Thymus (tissue), 11 donors: ENCODE data around the gene HMX1. TPM values are rescaled to one million over a fixed set of nuclear protein-coding genes. Genes with fewer than 3 reads are reported as not detected.

Experiments used
- DNase-seq, 9 donors: peaks; one replicate each; pipeline ENCODE4 v3.0.0-alpha.2; 2013; ENCODE audit warnings: low spot score in 9 of 9, low read depth in 6 of 9, missing footprints in 1 of 9
- H3K27ac ChIP-seq, 2 donors: one replicate each; pipeline ENCODE4 v1.5.1; 2013; ENCODE audit warnings: control low read depth in 1 of 2, low read depth in 1 of 2, low read length in 1 of 2, mild to moderate bottlenecking in 1 of 2, moderate library complexity in 1 of 2
- H3K27me3 ChIP-seq, 2 donors: one replicate each; pipeline ENCODE4 v1.5.1; 2013; ENCODE audit warnings: low read length in 1 of 2; ENCODE audit not compliant: control insufficient read depth in 2 of 2, insufficient read depth in 1 of 2
- H3K36me3 ChIP-seq, 2 donors: one replicate each; pipeline ENCODE4 v1.5.1; 2013; ENCODE audit warnings: low read length in 1 of 2, mild to moderate bottlenecking in 1 of 2, moderate library complexity in 1 of 2; ENCODE audit not compliant: control insufficient read depth in 2 of 2, insufficient read depth in 2 of 2
- H3K4me1 ChIP-seq, 2 donors: one replicate each; pipeline ENCODE4 v1.5.1; 2013; ENCODE audit warnings: low read length in 2 of 2; ENCODE audit not compliant: control insufficient read depth in 2 of 2, insufficient read depth in 2 of 2
- H3K4me3 ChIP-seq, 2 donors: one replicate each; pipeline ENCODE4 v1.5.1; 2013; ENCODE audit warnings: low read length in 2 of 2, control low read depth in 1 of 2, mild to moderate bottlenecking in 1 of 2
- H3K9me3 ChIP-seq, 2 donors: one replicate each; pipeline ENCODE4 v1.5.1; 2013; ENCODE audit warnings: low read length in 1 of 2, mild to moderate bottlenecking in 1 of 2; ENCODE audit not compliant: control insufficient read depth in 2 of 2, insufficient read depth in 1 of 2
- WGBS: extraction: QIAGEN DNeasy Blood & Tissue Kit; methylation state at CpG from one replicate; pipeline ENCODE4 v1.1.7; 2013; 5-methylcytosine and 5-hydroxymethylcytosine counted together
- polyA plus RNA-seq: library from polyadenylated mRNA; stranded (reverse); fragments of 200-250 nt; gene quantifications from one replicate; pipeline ENCODE4 v1.2.3, GENCODE V29; 2013
- total RNA-seq: library from RNA; stranded (reverse); fragments of 120-200 nt; gene quantifications from one replicate; pipeline ENCODE4 v1.2.4, GENCODE V29; 2013
- donor health status: healthy.

Gene HMX1
- total and polyA plus RNA-seq, 2 donors: 0.05 TPM; not detected in 1

DNA sequence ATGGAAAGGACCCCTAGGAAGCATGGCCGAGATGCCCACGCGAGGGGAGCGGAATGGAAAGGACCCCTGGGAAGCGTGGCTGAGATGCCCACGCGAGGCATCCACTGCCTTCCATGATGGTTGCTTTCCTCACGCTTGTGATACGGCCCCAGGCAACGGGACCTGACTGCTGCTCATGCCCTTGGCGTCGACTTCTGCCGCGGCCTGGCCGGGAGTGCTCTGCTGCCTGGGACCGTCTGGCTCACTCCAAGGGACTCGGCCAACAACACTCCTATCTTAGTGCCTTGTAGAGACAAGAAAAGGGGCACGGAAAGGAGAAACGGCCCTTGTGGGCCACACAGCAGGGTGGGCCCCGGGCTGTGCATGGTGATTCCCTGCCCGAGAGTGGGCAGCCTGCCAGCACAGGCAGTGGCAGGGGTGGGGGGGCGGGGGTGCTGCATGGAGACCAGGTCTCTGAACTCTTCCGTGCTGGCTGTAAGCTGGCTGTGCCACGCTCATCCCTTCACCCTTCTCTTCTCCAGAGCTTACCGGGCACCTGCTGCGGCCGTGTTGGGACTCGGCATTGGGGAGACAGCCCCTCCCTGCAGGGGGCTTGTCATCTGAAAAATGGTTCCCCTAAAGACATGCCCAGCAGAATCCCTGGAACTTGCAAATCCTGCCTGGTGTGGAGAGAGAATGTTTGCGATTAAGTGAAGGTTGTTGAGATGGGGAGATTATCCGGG lies 38.6 kb upstream of the HMX1 start:
- H3K27me3 ChIP-seq: peaks cover 0 to 17% of the 10 kb centered on the region in 2 donors
- 83% methylated on average over 30 of the region's 30 CpGs for WGBS

DNA sequence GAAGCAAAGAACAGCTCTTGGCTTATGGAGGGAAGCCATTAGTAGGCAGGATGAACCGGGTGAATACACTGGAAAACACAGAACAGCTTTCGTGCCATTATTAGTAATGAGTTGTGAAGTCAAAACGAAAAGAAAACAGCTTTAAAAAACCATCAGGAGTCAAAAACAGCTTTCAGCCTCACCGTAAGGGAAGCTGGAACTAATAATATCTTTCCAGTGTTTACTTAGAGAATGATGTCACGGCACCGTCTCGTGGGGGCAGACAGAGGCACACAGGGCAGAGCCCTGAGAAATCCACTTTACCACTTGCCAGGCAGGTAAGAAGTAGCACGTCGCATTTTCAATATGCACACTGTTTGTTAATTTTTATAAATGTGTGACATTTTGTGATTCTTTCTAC lies 37.9 kb upstream of the HMX1 start:
- DNase-seq: no peak
- no peaks in the 10 kb centered on the region for H3K36me3 ChIP-seq
- no peaks in the 10 kb centered on the region for H3K4me1 ChIP-seq
- 48% methylated on average over 9 of the region's 9 CpGs for WGBS
- H3K9me3 ChIP-seq: no peaks in the 10 kb centered on the region
- no peak overlapping the region for H3K27ac ChIP-seq
- H3K27me3 ChIP-seq: peaks cover 0 to 17% of the 10 kb centered on the region in 2 donors
- H3K4me3 ChIP-seq: no peak overlapping the region

More for the DNA sequence above, 38.6 kb upstream of the HMX1 start:
- Histone ChIP-seq H3K9me3 (no peaks in the 10 kb centered on the region), H3K36me3 (no peaks in the 10 kb centered on the region), H3K4me3 (no peak overlapping the region), H3K27ac (no peak overlapping the region), H3K4me1 (no peaks in the 10 kb centered on the region)
- DNase-seq: no peak

DNA sequence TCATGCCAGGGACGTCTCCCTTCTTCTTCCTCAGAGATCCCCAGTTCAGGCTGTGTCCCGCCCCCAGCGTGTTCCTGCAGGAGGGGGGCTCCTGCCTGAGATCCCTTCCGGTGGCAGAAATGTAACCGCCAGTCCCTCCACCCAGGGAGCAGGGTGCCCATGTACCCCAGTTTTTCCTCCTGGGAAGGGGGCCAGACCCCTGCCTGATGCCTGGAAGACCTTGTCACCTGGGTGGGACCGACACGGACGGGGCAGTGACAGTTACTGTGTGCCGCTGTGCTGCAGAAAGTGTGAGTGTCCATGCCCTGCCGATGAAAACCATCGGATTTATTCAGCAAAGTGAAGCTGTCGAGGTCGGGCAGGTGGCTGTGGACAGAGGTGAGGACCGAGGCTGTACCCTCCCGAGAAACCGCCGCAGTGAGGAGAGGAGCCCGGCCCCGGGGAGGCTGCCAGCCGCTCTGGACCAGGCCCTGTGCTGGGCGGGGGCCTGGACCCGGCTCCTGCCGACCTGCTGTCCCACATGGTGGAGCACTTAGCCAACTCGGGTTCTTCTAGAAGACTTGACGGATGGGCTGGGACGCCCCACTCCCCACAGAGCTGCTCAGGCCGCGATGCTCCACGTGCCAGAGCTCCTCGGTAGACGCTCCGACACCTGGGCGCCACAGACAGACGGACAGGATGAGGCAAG lies 36.7 kb upstream of the HMX1 start:
- H3K27ac ChIP-seq: no peak overlapping the region
- no peak overlapping the region for H3K4me3 ChIP-seq
- H3K4me1 ChIP-seq: no peaks in the 10 kb centered on the region
- H3K36me3 ChIP-seq: no peaks in the 10 kb centered on the region
- no peak for DNase-seq
- 81% methylated on average over 34 of the region's 34 CpGs for WGBS
- no peaks in the 10 kb centered on the region for H3K9me3 ChIP-seq
- H3K27me3 ChIP-seq: peaks cover 0 to 17% of the 10 kb centered on the region in 2 donors

DNA sequence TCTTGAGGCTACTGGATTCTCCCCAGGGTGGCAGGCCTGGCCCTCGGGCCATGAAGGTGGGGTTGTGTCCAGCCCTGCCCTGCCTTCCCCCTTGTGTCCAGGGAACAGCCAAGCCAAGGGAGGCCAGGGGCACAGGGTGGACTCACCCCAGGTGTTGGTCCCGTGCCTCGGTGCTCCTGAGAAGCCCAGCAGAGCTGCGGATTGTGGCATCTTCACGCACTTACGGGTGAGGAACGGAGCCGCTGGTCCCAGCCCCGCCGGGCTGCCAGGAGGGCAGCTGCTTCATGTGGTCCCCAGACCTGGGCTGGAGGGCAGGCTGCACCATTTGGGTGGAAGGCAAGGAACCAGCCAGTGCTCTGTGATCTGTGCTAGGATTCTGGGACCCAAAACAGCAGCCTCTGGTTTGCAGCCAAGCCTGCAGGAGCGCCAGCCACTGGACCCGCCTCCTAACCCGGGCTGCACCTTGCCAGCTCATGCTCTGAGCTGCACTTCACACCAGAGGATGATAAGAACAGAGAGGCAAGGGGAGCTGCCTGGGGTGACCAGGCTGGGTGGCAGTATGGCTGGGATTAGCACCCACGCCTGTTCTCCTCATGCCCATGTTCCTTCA lies 36.1 kb upstream of the HMX1 start:
- no peak overlapping the region for H3K27ac ChIP-seq
- no peak for DNase-seq
- H3K9me3 ChIP-seq: no peaks in the 10 kb centered on the region
- H3K4me3 ChIP-seq: no peak overlapping the region
- 91% methylated on average over 14 of the region's 14 CpGs for WGBS
- peaks cover 0 to 17% of the 10 kb centered on the region in 2 donors for H3K27me3 ChIP-seq
- no peaks in the 10 kb centered on the region for H3K36me3 ChIP-seq
- no peaks in the 10 kb centered on the region for H3K4me1 ChIP-seq

DNA sequence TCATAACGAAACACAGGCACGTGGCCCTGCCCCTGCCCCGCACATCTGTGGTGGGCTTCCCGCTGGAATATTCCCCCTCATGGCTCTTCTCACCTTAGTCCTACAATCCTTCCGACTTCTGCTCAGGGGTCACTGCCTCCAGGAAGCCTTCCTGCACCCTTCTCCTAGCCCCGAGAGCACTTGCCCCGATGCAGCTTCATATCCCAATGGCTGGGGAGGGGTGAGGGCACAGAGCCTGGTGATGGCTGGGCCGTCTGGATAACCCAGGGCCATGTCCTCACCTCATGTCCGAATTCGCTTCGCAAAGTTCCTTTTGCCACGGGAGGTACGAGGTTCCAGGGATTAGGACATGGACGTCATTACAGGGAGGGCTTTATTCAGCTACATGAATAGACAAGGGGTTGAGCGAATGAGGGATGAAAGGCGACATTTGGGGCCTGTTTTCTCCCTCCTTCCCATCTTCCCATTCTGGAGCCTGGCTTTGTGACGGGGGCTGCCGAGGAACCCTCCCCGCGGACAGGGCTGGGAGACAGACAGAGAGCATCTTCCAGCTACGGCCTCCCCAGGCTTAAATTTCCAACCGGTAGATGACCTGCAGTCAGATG lies 35.5 kb upstream of the HMX1 start:
- no peaks in the 10 kb centered on the region for H3K4me1 ChIP-seq
- 90% methylated on average over 22 of the region's 22 CpGs for WGBS
- no peaks in the 10 kb centered on the region for H3K36me3 ChIP-seq
- no peak overlapping the region for H3K27ac ChIP-seq
- no peaks in the 10 kb centered on the region for H3K9me3 ChIP-seq
- DNase-seq: no peak
- H3K27me3 ChIP-seq: peaks cover 0 to 17% of the 10 kb centered on the region in 2 donors
- H3K4me3 ChIP-seq: no peak overlapping the region

DNA sequence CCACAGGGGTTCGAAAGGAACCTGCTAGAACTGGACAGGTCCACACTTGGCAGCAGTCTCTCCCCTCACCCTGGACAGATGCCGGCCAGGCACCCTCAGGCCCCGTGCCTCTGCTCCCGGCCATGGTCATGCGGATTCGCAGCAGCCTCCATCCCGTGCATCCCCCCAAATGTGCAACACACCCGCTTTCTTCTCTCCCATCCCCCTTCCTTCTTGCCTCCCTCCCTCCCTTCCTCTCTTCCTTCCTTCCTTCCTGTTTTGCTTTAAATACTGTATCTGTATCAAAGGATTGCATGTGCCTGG lies 35.0 kb upstream of the HMX1 start:
- H3K4me1 ChIP-seq: no peaks in the 10 kb centered on the region
- peaks cover 0 to under 1% of the 10 kb centered on the region in 2 donors for H3K9me3 ChIP-seq
- no peak overlapping the region for H3K4me3 ChIP-seq
- no peak overlapping the region for H3K27ac ChIP-seq
- WGBS: 80% methylated on average over 8 of the region's 8 CpGs
- no peak for DNase-seq
- peaks cover 0 to 17% of the 10 kb centered on the region in 2 donors for H3K27me3 ChIP-seq
- no peaks in the 10 kb centered on the region for H3K36me3 ChIP-seq

DNA sequence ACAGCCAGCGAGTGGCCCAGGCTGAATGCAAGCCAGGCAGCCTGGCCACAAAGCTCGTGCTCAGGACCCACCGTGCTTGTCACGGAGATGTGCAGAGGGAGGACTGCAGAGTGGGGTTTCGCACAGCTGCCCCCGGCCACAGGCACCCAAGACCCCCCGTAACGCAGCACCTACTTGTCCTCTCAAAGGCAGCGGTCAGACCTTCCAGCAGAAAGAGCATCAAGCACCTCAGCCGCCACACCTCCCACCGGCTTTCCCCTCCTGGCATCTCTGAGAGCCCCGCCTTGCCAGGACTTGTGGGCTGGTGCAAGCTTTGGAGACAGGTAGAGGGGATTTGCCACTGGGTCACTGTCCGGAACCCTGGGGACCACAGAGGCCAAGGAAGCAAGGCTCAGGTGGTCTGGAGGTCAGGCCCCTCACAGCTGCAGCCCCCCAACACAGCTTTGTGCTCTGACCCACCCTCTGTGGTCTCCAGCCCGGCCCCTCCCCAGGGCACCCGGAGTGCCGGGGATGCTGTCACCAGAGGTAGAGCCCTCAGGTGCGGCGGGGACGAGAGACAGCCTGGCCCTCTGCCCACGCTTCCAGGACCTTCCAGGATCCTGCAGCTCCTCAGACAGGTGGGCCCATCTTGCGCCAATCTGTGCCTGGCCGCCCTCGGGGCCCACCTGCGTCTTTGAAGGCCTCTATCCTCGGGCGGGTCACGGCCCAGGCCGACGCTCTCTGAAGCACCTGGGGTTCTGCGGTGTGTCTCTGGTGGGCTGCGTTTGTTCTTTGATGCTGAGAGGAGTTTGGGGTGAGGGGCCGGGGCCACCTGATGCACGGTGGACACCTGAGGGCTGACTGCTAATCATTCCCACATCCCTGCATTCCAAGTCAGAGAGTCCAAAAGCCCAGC lies 34.4 kb upstream of the HMX1 start:
- no peaks in the 10 kb centered on the region for H3K4me1 ChIP-seq
- H3K36me3 ChIP-seq: no peaks in the 10 kb centered on the region
- peaks cover 0 to 7% of the 10 kb centered on the region in 2 donors for H3K9me3 ChIP-seq
- H3K27me3 ChIP-seq: peaks cover 0 to 17% of the 10 kb centered on the region in 2 donors
- no peak overlapping the region for H3K27ac ChIP-seq
- 90% methylated on average over 33 of the region's 33 CpGs for WGBS
- H3K4me3 ChIP-seq: no peak overlapping the region
- no peak for DNase-seq

DNA sequence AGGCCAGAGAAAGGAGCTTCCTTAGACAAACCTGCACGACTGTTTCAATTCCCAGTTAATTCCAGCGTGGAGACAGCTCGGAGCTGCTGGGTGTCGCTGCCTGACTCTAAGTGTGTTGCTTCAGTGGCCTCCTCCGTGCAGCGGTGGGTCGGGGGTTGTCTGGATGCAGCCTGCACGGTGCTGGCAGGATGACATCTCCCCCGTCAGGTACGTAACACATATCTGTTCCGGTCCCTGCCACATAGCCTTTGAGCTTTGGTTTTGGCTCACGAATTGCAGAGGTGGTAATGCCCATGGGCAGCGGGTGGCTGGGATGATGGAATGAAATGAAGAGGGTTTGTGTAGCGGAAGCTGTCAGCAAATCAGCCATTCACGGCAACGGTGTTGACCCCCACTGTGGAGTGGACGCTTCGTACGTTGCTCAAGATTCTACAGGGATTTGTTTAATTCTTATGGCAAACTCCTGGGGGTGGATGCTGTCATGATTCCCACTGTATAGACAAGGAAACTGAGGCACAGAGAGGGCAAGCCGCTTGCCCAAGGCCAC lies 33.7 kb upstream of the HMX1 start:
- Histone ChIP-seq H3K27ac (no peak overlapping the region), H3K27me3 (peaks cover 0 to 17% of the 10 kb centered on the region in 2 donors), H3K4me3 (no peak overlapping the region), H3K36me3 (no peaks in the 10 kb centered on the region), H3K4me1 (no peaks in the 10 kb centered on the region), H3K9me3 (peaks cover 0 to 13% of the 10 kb centered on the region in 2 donors)
- WGBS: 90% methylated on average over 20 of the region's 20 CpGs
- DNase-seq: no peak
